GM19025 (cell line): Measurements from ENCODE around the gene OR1F1.
"Not testable (repeated sequence)": the region's sequence is repeated elsewhere in the genome, so short reads cannot be mapped to it uniquely, and the experiment has no call there.

ENCODE experiments used
- ATAC-seq: cut with Tn5 transposase; IDR thresholded peaks from one replicate; pipeline ENCODE4 v1.9.1; 2021; ENCODE audit warnings: mild to moderate bottlenecking, low read depth, moderate library complexity; ENCODE audit not compliant: unreplicated experiment

Gene OR1F1

DNA sequence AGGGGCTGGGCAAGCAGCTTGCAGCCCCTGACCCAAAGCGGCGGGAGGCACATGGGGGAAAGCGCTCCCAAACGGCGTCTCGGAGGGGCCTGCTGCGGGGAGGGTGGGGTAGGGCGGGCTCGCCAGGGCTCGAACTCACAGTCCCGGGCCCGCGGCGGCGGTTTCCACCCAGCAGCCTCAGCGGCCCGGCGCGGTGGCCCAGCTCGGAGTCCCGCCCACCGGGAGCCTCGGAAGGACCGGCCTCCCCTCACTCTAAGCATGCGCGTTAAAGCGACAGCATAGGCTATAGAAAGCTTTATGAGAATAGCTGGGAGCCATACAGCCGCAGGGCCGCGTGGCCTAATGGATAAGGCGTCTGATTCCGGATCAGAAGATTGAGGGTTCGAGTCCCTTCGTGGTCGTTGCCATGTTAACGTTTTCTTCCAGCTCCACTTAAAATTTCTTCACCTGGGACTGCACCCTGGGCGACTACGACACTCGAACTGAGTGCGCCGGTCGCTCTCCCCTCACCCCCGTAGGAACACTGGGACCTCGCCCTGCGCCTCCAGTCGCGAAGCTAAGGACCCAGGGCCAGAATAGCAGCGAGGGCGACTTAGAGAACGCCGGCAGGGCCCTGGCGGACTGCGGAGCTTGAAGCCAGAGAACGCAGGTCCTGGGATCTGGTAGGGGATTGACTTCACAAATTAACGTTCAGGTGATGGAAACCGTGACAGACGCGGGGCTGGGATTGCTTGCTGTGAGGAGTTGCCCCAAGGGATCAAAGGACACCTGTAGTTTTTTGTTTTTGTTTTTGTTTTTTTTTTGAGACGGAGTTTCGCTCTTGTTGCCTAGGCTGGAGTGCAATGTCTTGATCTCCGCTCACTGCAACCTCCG is 37.4 kb upstream of the OR1F1 start:
- ATAC-seq, result peak; percentile 63

GRCh38 chr16:3152027-3152276 is 36.1 kb upstream of the OR1F1 start:
- no peak for ATAC-seq

DNA sequence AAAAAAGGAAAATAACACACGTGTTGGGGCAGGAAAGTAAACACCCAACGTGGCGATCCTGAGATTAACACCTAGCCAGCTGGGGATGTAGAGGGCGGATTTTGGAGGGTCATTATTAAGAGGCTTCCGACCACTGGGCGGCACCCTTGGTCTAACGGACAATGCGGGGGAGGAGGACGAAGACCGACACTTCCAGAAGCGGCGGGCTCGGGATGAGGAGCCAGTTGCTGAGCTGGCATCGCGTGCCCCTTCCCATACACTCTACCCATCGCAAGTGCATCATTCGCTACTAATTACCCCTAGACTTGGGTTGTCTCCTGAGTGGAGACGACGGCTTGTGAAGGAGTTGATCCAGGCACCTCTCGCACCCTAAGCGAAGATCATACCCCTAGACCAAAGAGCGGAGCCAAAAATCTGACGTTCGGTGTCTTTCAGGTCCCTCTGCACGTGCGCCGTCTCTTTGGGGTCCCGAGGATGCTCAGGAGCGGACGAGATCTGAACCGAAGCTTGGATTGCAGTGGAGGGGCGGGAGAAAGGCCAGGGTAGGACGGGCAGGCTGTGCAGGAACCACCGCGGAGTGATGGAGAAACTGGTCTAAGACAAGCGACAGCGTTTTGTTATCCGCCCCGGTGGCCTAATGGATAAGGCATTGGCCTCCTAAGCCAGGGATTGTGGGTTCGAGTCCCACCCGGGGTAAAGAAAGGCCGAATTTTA is 35.6 kb upstream of the OR1F1 start:
- no peak for ATAC-seq

GRCh38 chr16:3152991-3153368 is 35.0 kb upstream of the OR1F1 start:
- ATAC-seq, result no peak

GRCh38 chr16:3155181-3155580 is 32.8 kb upstream of the OR1F1 start:
- ATAC-seq, result no peak

GRCh38 chr16:3155972-3156371 is 32.0 kb upstream of the OR1F1 start:
- ATAC-seq, result no peak

- no peak for ATAC-seq
Measured at GRCh38 chr16:3157229-3158025, 30.6 kb upstream of the OR1F1 start.

- no peak for ATAC-seq
Measured at GRCh38 chr16:3158026-3158509, 29.9 kb upstream of the OR1F1 start.

DNA sequence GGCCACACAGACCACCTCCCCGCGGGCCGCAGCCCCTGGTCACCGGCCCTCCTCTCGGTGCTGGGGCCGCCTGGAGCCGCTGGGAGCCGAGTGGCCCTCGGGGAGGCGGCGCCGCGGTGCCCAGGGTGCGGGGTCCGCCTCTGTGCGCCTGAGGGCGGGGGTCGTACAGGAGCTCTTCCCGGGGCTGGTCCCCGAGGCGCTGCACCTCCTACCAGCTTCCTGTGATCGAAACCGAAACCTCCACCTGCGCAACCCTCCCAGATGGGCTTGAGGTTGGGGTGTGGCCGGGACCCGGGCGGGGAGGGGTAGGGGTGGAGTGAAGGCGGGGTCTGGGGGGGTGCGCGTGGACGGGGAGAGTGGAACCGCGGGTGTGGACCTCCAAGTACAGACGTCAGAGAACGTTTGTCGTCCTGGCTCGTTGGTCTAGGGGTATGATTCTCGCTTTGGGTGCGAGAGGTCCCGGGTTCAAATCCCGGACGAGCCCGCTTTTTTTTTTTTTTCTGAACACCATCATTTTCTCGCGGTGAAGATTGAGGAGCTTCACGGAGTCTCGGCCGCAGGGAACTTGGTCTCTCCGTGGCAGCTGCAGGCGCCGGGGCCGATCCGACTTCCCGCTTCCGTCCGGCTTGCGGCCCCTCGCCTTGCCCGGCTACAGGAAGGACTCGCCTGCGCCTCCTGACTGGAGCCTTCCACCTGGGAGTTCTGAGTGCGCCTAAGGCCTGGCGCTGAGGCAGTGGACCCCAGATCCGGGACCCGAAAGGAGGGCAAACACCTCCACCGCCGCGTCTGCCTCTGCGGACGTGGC is 29.3 kb upstream of the OR1F1 start:
- ATAC-seq, result no peak

DNA sequence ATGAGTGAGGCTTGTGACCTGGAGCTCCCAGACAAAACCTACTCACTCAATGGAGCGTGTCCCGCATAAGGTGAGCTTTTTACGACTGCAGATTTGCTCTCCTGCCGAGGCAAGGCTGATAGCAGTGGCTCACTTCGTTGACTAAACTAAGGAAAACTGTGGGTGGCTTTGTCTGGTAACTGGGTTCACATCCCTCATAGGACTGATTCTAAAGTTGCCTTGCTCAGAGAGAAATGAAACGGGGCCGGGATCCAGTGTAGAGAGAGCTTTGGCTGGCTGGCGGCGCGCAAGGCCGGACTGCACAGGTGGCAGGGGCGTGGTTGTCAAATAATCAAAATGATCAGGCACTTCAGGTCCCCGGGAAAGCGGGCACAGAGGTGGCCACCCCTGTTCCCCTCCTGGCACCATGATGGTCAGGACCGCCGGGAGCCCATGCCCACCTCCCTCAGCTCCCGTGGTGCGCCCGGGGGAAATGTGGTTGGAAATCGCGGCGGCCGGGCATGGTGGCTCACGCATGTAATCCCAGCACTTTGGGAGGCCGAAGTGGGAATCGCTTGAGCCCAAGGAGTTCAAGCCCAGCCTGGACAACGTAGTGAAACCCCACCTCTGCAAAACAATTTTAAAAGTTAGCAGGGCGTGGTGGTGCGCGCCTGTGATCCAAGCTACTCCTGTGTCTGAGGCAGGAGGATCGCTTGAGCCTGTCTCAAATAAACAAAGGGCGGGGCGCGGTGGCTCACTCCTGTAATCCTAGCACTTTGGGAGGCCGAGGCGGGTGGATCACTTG is 26.6 kb upstream of the OR1F1 start:
- ATAC-seq, result no peak

DNA sequence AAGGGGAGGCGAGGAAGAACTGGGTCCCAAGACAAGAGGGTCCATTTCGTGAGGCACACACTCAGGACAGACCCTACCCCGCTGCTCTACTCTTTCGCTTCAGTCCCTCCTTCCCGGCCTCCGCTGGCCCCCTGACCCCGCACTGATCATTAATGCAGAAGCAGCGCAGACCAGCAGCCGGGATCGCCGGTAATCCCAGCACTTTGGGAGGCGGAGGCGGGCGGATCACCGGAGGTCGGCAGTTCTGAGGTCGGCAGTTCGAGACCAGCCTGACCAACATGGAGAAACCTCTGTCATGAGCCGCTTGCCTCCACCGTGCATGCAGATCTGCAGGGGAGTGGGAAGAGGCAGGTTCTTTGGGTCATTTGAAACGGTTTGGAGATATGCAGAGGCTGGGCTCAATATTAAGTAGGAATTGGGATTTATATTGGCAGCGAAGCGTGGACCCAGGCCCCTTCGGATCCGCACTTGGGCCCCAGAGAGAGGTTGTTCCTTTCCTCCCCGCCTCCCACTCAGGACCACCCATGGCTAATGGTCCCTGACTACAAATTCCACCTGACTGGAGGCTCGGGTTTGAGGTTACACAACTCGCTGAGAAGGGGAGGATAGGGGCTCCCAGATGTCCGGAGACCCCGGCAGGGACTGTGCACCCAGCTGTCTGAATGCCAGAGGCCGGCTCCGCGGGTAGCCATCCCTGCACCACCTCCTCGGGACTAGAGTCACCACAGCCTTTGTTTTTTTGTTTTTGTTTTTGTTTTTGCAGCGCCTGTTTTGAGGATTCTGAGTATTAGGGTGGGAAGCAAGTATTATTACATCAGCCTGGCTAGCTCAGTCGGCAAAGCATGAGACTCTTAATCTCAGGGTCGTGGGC is 23.6 kb upstream of the OR1F1 start:
- no peak for ATAC-seq

DNA sequence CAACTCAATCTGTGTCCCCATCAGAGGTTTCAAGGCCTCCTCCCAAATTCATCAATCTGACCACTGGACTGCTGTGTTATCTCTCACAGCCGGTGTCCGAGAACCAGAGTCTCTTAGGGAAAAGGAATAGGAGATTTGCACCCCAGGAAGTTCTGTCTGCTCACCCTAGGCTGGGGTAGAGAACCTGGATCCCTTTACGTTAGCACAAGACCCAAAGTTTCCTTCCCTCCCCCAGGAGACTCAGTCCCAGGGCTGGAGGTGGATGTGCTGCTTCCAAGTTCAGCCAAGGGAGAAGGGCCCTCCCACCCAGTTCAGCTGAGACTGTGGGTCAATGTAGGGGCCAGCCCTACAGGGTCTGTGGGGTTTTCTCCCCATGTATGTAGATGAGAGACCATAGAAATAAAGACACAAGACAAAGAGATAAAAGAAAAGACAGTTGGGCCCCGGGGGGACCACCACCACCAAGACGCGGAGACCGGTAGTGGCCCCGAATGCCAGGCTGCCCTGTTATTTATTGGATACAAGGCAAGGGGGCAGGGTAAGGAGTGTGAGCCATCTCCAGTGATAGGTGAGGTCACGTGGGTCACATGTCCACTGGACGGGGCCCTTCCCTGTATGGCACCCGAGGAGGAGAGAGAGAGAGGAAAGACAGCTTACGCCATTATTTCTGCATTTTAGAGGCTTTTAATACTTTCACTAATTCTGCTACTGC is 22.7 kb upstream of the OR1F1 start:
- ATAC-seq, result no peak

GRCh38 chr16:3166505-3166886 is 21.5 kb upstream of the OR1F1 start:
- no peak for ATAC-seq

- not testable (repeated sequence) for ATAC-seq
Measured at GRCh38 chr16:3168729-3169128, 19.3 kb upstream of the OR1F1 start.

DNA sequence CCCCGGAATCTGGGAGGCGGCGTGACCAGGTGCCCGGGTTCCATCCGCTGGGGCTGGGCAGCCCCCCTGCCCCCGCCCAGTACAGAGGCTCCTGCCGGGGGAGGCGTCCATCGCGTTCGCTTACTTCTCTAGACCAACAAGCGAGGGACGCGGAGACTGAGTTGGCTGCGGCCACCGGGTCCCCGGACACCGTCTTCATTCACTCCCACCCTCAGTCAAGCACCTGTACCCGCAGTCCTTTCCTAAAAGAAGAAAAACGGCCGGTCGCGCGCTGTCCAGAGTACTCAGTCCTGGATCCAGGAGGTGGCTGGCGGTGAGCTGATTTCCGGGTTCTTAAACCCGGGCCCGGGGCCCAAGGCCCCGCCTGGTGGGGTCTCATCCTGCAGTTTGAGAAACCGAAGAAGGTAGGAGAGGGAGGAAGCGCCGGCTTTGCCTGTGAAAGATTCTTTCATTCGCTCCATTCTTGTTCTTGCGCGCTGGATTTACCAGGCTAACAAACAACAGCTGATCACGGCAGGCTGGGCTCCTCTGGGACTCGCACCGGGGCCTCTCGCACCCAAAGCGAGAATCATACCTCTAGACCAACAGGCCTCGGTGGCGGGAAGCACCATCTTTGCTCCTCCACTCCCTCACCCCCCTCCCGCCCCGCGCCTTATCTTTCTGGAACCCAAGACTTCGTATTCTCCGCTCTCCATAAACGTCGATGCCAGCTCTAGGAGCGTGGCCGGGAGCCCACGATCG is 17.4 kb upstream of the OR1F1 start:
- ATAC-seq, result no peak

DNA sequence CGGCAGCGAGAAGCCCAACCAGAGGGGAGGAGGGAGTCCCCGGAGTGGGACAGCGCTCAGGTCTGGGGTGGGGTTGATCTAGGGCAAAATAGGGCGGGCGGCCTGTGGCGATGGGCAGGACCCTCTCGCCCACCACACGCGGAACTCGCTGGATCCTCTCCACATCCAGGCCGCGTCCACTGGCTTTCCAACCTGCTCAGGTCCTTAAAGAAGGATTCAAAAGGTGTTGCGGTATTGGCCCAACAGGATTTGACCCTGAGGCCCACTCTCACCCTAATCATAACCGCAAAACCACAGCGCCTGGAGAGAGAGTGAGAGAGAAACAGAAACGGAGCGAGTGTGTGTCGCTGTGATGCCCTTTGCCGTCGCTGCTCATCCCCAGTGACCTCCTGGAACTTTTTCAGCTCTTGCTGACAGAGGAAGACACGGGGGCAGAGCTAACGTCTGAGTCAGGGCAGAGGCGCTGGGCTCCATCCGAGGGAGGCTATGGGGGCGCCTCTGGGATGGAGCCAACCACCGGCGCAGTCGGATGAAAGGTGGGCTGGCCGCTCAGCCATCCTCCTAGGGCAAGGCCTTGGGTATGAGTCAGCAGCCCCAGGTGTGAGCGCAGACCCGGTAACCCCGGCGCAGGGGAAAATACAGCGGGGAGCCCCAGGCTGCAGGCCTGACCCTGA is 16.7 kb upstream of the OR1F1 start:
- ATAC-seq, result no peak
